Measurements from ENCODE around the gene NXPH4.

NXPH4 gene

DNA sequence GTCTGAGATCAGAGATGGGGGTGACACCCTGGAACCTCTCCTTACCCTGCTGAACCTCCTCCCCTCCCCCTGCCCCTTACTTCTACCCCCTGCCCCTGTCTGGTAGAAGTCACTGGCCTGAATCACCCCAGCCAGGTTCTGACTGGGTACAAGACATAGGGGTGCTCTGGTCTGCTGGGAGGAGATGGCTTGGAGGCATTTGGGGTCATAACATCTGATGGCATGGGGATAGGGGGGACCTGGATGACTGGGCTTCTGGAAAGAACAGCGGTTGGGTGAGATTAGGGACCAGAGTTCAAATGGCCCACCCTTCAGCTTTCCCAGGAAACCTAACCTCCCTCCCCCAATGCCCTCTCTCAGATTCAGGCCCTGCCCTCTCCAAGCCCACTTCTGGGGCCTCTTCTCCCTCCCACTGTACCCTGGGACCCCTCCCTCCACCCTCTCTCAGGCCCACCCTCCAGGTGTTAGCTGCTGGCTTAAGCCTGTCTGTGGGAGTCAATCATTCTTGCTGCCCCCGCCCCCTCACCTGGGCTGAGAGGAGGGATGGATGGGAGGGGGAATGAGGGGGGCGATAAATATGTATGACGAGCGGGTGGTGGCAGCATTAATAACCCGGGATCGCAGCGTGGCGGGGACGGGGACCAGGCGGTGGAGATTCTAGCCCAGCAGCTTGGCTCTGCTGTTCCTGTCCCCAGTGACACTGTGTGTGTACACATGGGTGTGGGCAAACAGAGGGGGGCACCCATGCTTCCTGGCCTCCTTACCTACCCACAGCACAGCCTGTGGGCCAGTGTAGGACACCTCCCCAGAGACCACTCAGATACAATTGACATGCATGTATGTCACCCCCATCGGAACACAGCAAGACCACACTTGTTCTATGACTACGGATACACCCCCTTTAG is 5.9 kb downstream of the NXPH4 start:
- Histone ChIP-seq H3K4me1 (ENCODE audit: control insufficient read depth, insufficient read depth, low read length) (peaks cover 22% of the 10 kb centered on the region), H3K9ac (ENCODE audit: low read length) (no peak overlapping the region), H3K27me3 (replicated peaks; ENCODE audit: control insufficient read depth, insufficient read depth, low read length) (peaks cover 7% of the 10 kb centered on the region), H3K4me3 (ENCODE audit: low read length) (no peak overlapping the region), H3K36me3 (ENCODE audit: control insufficient read depth, insufficient read depth, low read length, severe bottlenecking) (no peaks in the 10 kb centered on the region), H3K9me3 (ENCODE audit: control insufficient read depth, low read length) (no peaks in the 10 kb centered on the region)
- DNase-seq (ENCODE audit: low read depth) = no peak

- peaks cover 7% of the 10 kb centered on the region for H3K27me3 ChIP-seq (replicated peaks; ENCODE audit: control insufficient read depth, insufficient read depth, low read length)
- DNase-seq (ENCODE audit: low read depth) = no peak
- no peak overlapping the region for H3K4me3 ChIP-seq (ENCODE audit: low read length)
- H3K36me3 ChIP-seq (ENCODE audit: control insufficient read depth, insufficient read depth, low read length, severe bottlenecking) = no peaks in the 10 kb centered on the region
- peaks cover 14% of the 10 kb centered on the region for H3K4me1 ChIP-seq (ENCODE audit: control insufficient read depth, insufficient read depth, low read length)
- H3K9ac ChIP-seq (ENCODE audit: low read length) = no peak overlapping the region
- H3K9me3 ChIP-seq (ENCODE audit: control insufficient read depth, low read length) = no peaks in the 10 kb centered on the region
These were observed 6.9 kb downstream of the NXPH4 start for GRCh38 chr12:57223191-57224165.

DNA sequence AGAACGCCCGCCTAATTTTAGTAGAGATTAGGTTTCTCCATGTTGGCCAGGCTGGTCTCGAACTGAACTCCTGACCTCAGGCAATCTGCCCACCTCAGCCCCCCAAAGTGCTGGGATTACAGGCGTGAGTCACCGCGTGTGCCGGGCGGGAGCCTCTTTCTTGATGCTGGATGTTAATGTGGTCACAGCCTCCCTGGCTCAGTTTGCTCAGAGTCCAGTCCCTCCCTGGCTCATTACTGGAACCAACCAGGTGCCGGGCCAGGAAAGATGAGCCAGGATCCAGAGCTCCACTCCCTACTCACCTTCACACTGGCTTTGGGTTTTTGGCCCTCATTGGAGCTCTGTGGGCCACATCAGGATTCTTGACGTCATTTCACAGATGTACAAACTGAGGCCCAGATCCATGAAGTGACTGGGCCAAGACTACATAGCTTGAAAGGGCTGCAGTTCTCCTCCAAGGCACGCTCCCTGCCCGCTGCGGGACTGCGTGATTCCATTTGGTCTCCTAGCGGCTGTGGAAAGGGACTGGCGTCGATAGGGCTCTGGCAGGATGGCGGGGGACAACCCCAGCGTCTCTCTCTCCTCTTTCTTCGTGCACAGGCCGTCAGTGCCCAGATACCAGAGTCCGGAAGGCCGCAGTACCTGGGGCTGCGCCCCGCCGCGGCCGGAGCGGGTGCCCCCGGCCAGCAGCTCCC is 7.8 kb downstream of the NXPH4 start:
- no peaks in the 10 kb centered on the region for H3K36me3 ChIP-seq (ENCODE audit: control insufficient read depth, insufficient read depth, low read length, severe bottlenecking)
- H3K27me3 ChIP-seq (replicated peaks; ENCODE audit: control insufficient read depth, insufficient read depth, low read length) = peaks cover 7% of the 10 kb centered on the region
- no peak for DNase-seq (ENCODE audit: low read depth)
- H3K4me1 ChIP-seq (ENCODE audit: control insufficient read depth, insufficient read depth, low read length) = peaks cover 13% of the 10 kb centered on the region
- no peak overlapping the region for H3K9ac ChIP-seq (ENCODE audit: low read length)
- H3K4me3 ChIP-seq (ENCODE audit: low read length) = no peak overlapping the region
- no peaks in the 10 kb centered on the region for H3K9me3 ChIP-seq (ENCODE audit: control insufficient read depth, low read length)

DNA sequence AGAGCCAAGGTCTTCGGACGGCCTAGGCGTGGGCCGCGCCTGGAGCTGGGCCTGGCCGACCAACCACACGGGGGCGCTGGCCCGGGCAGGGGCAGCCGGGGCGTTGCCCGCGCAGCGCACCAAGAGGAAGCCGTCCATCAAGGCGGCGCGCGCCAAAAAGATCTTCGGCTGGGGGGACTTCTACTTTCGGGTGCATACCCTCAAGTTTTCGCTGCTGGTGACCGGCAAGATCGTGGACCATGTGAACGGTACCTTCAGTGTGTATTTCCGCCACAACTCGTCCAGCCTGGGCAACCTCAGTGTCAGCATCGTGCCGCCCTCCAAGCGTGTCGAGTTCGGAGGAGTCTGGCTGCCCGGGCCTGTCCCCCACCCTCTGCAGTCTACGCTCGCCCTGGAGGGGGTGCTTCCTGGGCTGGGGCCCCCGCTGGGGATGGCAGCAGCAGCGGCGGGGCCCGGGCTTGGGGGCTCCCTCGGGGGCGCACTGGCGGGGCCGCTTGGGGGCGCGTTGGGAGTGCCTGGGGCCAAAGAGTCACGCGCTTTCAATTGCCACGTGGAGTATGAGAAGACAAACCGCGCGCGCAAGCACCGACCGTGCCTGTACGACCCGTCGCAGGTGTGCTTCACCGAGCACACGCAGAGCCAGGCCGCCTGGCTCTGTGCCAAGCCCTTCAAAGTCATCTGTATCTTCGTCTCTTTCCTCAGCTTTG is 8.5 kb downstream of the NXPH4 start:
- H3K36me3 ChIP-seq (ENCODE audit: control insufficient read depth, insufficient read depth, low read length, severe bottlenecking) = no peaks in the 10 kb centered on the region
- no peak overlapping the region for H3K9ac ChIP-seq (ENCODE audit: low read length)
- DNase-seq (ENCODE audit: low read depth) = no peak
- no peaks in the 10 kb centered on the region for H3K9me3 ChIP-seq (ENCODE audit: control insufficient read depth, low read length)
- peaks cover 7% of the 10 kb centered on the region for H3K27me3 ChIP-seq (replicated peaks; ENCODE audit: control insufficient read depth, insufficient read depth, low read length)
- H3K4me3 ChIP-seq (ENCODE audit: low read length) = no peak overlapping the region
- H3K4me1 ChIP-seq (ENCODE audit: control insufficient read depth, insufficient read depth, low read length) = peaks cover 13% of the 10 kb centered on the region

DNA sequence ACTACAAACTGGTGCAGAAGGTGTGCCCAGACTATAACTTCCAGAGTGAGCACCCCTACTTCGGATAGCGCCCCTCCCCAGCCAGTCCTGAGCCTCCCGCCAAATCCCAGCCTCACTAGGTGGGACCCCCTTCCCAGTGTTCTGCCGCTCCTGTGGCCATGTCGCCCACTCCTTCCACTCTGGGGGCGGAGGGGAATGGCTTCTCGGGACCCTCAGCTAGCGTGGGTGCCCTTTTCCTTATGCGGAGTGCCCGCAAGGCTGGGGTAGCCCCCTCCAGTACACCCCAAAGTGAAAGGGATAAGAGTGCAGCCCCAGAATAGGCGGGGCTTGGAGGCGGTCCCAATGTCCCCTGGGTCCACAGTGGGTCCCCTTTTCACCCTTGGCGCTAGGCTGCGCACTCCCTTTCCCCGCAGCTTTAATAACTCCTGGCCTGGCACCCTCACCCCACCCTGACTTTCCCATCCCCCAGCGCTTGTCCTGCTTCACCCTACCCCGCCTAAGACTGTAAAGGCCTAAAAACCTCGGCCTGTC is 9.2 kb downstream of the NXPH4 start:
- Histone ChIP-seq H3K9ac (ENCODE audit: low read length) (no peak overlapping the region), H3K4me3 (ENCODE audit: low read length) (no peak overlapping the region), H3K27me3 (replicated peaks; ENCODE audit: control insufficient read depth, insufficient read depth, low read length) (peaks cover 6% of the 10 kb centered on the region), H3K4me1 (ENCODE audit: control insufficient read depth, insufficient read depth, low read length) (peaks cover 18% of the 10 kb centered on the region), H3K9me3 (ENCODE audit: control insufficient read depth, low read length) (no peaks in the 10 kb centered on the region), H3K36me3 (ENCODE audit: control insufficient read depth, insufficient read depth, low read length, severe bottlenecking) (no peaks in the 10 kb centered on the region)
- DNase-seq (ENCODE audit: low read depth) = no peak

GRCh38 chr12:57226588-57227314 is 10.2 kb downstream of the NXPH4 start:
- H3K27me3 ChIP-seq (replicated peaks; ENCODE audit: control insufficient read depth, insufficient read depth, low read length) = no peaks in the 10 kb centered on the region
- peak overlapping the region; percentile 10 for H3K9ac ChIP-seq (ENCODE audit: low read length)
- H3K4me3 ChIP-seq (ENCODE audit: low read length) = no peak overlapping the region
- DNase-seq (ENCODE audit: low read depth) = no peak
- H3K36me3 ChIP-seq (ENCODE audit: control insufficient read depth, insufficient read depth, low read length, severe bottlenecking) = peaks cover 8% of the 10 kb centered on the region
- no peaks in the 10 kb centered on the region for H3K9me3 ChIP-seq (ENCODE audit: control insufficient read depth, low read length)
- H3K4me1 ChIP-seq (ENCODE audit: control insufficient read depth, insufficient read depth, low read length) = peaks cover 28% of the 10 kb centered on the region

- no peak for DNase-seq (ENCODE audit: low read depth)
- Histone ChIP-seq H3K4me1 (ENCODE audit: control insufficient read depth, insufficient read depth, low read length) (peaks cover 30% of the 10 kb centered on the region), H3K27me3 (replicated peaks; ENCODE audit: control insufficient read depth, insufficient read depth, low read length) (no peaks in the 10 kb centered on the region), H3K4me3 (ENCODE audit: low read length) (no peak overlapping the region), H3K9me3 (ENCODE audit: control insufficient read depth, low read length) (no peaks in the 10 kb centered on the region), H3K9ac (ENCODE audit: low read length) (peak overlapping the region; percentile 10), H3K36me3 (ENCODE audit: control insufficient read depth, insufficient read depth, low read length, severe bottlenecking) (peaks cover 15% of the 10 kb centered on the region)
These were observed 10.9 kb downstream of the NXPH4 start for GRCh38 chr12:57227315-57228115.

- Histone ChIP-seq H3K9me3 (ENCODE audit: control insufficient read depth, low read length) (no peaks in the 10 kb centered on the region), H3K27me3 (replicated peaks; ENCODE audit: control insufficient read depth, insufficient read depth, low read length) (no peaks in the 10 kb centered on the region), H3K36me3 (ENCODE audit: control insufficient read depth, insufficient read depth, low read length, severe bottlenecking) (peaks cover 31% of the 10 kb centered on the region), H3K4me3 (ENCODE audit: low read length) (peak overlapping the region; percentile 87), H3K4me1 (ENCODE audit: control insufficient read depth, insufficient read depth, low read length) (peaks cover 40% of the 10 kb centered on the region), H3K9ac (ENCODE audit: low read length) (peak overlapping the region; percentile 96)
- no peak for DNase-seq (ENCODE audit: low read depth)
These were observed 12.5 kb downstream of the NXPH4 start for GRCh38 chr12:57229046-57229633.

DNA sequence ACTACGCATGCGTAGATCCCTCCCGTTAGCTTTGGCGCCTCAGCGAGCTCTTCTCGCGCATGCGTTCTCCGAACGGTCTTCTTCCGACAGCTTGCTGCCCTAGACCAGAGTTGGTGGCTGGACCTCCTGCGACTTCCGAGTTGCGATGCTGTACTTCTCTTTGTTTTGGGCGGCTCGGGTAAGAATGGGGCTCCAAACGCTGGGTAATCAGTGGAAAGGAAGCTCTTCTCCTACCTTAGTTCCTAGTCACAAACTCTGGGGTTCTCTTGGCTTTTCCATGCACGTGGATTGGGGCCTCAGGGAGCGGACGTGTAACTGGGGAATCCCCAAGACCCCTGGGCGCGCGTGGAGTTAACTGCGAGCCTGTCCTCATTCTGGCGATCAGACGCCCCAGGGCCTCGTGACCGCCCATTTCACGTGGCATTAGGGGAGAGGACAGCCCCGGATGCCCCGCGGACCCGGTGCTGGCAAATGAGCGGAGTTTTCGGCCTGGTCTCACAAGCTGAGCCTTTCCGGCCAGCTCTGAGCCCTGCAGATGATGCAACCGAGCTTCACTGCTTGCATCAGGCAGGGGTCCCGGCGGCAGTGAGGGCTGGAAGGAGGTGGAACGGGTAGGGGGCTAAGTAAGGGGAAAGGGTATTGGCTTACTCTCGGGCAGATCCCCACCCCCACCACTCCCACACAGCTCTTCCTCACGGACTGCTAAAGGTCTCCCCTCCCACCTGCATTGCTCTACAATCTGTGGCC is 13.2 kb downstream of the NXPH4 start, which contains the start of gene SHMT2:
SHMT2 (plus strand) TSS at position 78 of the 747 bp plus-strand sequence; CDS start at position 146, 68 bp downstream.
- H3K9ac ChIP-seq (ENCODE audit: low read length) = peak within 1 kb of the TSS; percentile 96
- H3K27me3 ChIP-seq (replicated peaks; ENCODE audit: control insufficient read depth, insufficient read depth, low read length) = no peaks in the 10 kb centered on the region
- H3K9me3 ChIP-seq (ENCODE audit: control insufficient read depth, low read length) = no peaks in the 10 kb centered on the region
- H3K36me3 ChIP-seq (ENCODE audit: control insufficient read depth, insufficient read depth, low read length, severe bottlenecking) = peaks cover 37% of the 10 kb centered on the region
- H3K4me3 ChIP-seq (ENCODE audit: low read length) = peak within 1 kb of the TSS; percentile 87
- DNase-seq (ENCODE audit: low read depth) = peak; percentile 99
- H3K4me1 ChIP-seq (ENCODE audit: control insufficient read depth, insufficient read depth, low read length) = peaks cover 45% of the 10 kb centered on the region
